Progenitor cell of endocrine pancreas (in vitro differentiated cells): Measurements from ENCODE around the gene BCL2. TPM values are rescaled to one million over a fixed set of nuclear protein-coding genes. Genes with fewer than 3 reads are reported as not detected.

Experiments used
- DNase-seq: peaks from one replicate; pipeline ENCODE4 v3.0.0; 2021; ENCODE audit warnings: low spot score; ENCODE audit not compliant: unreplicated experiment
- H3K27ac Mint-ChIP-seq: 2 replicates; pipeline ENCODE4 v1.8.0; 2021; ENCODE audit warnings: mild to moderate bottlenecking, moderate library complexity, mixed read lengths
- H3K27me3 Mint-ChIP-seq: 2 replicates; pipeline ENCODE4 v1.8.0; 2021; ENCODE audit warnings: mixed read lengths
- H3K36me3 Mint-ChIP-seq: 2 replicates; pipeline ENCODE4 v1.8.0; 2022; ENCODE audit warnings: mixed read lengths; ENCODE audit not compliant: insufficient read depth
- H3K4me1 Mint-ChIP-seq: 2 replicates; pipeline ENCODE4 v1.8.0; 2021; ENCODE audit warnings: low read depth, mixed read lengths
- H3K4me3 Mint-ChIP-seq: 2 replicates; pipeline ENCODE4 v1.8.0; 2021; ENCODE audit warnings: low read depth, mild to moderate bottlenecking, moderate library complexity, mixed read lengths
- H3K9me3 Mint-ChIP-seq: 2 replicates; pipeline ENCODE4 v1.8.0; 2021; ENCODE audit warnings: low read depth, mixed read lengths
- total RNA-seq: library from RNA; stranded (reverse); gene quantifications from 2 replicates; pipeline ENCODE4 v1.2.1, GENCODE V29; 2021
- TF ChIP-seq, protein P1 (sequence below): fragments of 200-600 bp; sonication (generic); IDR thresholded peaks from one replicate; pipeline ENCODE4 v1.5.0; 2021; ENCODE audit warnings: antibody characterized with exemption, mild to moderate bottlenecking; ENCODE audit not compliant: unreplicated experiment

Gene BCL2
- total RNA-seq, 1 donor from 2014 or later: 3.8 TPM

- no peak for DNase-seq
- Mint-ChIP-seq H3K4me3 (no peak overlapping the region), H3K27ac (no peak overlapping the region), H3K4me1 (peaks cover 5% of the 10 kb centered on the region), H3K27me3 (no peaks in the 10 kb centered on the region), H3K36me3 (peaks cover under 1% of the 10 kb centered on the region), H3K9me3 (no peaks in the 10 kb centered on the region)
- TF ChIP-seq, protein P1, sequence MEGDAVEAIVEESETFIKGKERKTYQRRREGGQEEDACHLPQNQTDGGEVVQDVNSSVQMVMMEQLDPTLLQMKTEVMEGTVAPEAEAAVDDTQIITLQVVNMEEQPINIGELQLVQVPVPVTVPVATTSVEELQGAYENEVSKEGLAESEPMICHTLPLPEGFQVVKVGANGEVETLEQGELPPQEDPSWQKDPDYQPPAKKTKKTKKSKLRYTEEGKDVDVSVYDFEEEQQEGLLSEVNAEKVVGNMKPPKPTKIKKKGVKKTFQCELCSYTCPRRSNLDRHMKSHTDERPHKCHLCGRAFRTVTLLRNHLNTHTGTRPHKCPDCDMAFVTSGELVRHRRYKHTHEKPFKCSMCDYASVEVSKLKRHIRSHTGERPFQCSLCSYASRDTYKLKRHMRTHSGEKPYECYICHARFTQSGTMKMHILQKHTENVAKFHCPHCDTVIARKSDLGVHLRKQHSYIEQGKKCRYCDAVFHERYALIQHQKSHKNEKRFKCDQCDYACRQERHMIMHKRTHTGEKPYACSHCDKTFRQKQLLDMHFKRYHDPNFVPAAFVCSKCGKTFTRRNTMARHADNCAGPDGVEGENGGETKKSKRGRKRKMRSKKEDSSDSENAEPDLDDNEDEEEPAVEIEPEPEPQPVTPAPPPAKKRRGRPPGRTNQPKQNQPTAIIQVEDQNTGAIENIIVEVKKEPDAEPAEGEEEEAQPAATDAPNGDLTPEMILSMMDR: no peak
Observed at GRCh38 chr18:63325086-63325686, 5.6 kb upstream of the BCL2 start.

DNA sequence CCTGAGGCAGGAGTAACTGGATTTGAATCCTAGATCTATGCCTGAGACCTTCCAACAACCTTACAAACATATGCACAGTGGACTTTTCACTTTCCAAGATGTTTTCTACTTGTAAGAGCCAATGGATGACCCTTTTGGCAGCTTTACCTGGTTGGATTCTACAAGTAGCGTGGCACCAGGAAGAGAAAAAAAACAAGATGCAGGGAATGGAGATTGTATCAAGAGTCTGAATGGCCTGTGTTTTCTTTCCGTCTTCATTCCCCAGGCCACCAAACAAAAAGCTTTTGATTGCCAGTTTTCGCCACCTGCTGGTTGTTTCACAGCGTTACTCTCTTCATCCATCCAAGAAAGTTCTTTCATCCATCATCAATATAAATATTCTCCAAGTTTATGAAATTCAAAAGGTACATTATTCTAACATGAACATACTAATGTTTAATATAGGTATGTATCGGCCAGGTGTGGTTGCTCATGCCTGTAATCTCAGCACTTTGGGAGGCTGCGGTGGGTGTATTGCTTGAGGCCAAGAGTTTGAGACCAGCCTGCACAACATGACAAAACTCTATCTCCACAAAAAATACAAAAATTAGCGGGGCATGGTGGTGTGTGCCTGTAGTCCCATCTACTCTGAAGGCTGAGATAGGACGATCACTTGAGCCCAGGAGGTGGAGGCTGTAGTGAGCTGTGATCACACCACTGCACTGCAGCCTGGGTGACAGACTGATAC lies 3.5 kb upstream of the BCL2 start:
- TF ChIP-seq, protein P1: peak; percentile 84
- Mint-ChIP-seq H3K36me3 (no peaks in the 10 kb centered on the region), H3K27me3 (peaks cover 12% of the 10 kb centered on the region), H3K4me3 (no peak overlapping the region), H3K27ac (peak overlapping the region; percentile 17), H3K4me1 (peaks cover 16% of the 10 kb centered on the region), H3K9me3 (no peaks in the 10 kb centered on the region)
- peak; percentile 30 for DNase-seq

GRCh38 chr18:63322206-63322605 lies 2.6 kb upstream of the BCL2 start:
- Mint-ChIP-seq H3K27ac (no peak overlapping the region), H3K27me3 (peaks cover 21% of the 10 kb centered on the region), H3K36me3 (no peaks in the 10 kb centered on the region), H3K4me1 (peaks cover 18% of the 10 kb centered on the region), H3K9me3 (no peaks in the 10 kb centered on the region), H3K4me3 (peak overlapping the region; percentile 3)
- DNase-seq: no peak
- TF ChIP-seq, protein P1: no peak

DNA sequence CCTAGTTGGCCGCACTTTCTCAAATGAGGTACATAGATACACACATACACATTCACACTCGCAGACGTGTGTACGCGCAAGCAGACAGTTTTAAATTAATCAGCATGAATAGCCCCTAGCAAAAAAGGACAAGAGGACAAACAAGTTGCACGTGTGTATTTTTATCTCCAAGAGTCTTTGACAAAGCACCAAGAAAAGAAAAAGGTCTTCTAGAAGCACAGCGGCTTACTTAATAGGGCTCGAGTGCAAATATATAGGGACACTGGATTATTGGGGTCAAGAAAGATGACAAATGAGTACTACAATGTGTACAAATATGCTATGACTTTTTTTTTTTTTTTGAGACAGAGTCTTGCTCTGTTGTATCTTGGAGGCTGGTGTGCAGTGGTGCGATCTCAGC lies 1.7 kb upstream of the BCL2 start:
- H3K36me3 Mint-ChIP-seq: no peaks in the 10 kb centered on the region
- no peaks in the 10 kb centered on the region for H3K9me3 Mint-ChIP-seq
- H3K4me3 Mint-ChIP-seq: peak overlapping the region; percentile 83
- peaks cover 18% of the 10 kb centered on the region for H3K4me1 Mint-ChIP-seq
- peak overlapping the region; percentile 97 for H3K27ac Mint-ChIP-seq
- peaks cover 26% of the 10 kb centered on the region for H3K27me3 Mint-ChIP-seq
- no peak for DNase-seq
- TF ChIP-seq, protein P1: no peak

GRCh38 chr18:63320975-63321265 lies 1.4 kb upstream of the BCL2 start:
- DNase-seq: no peak
- H3K4me3 Mint-ChIP-seq: peak overlapping the region; percentile 83
- H3K9me3 Mint-ChIP-seq: no peaks in the 10 kb centered on the region
- H3K36me3 Mint-ChIP-seq: no peaks in the 10 kb centered on the region
- H3K4me1 Mint-ChIP-seq: peaks cover 18% of the 10 kb centered on the region
- peak overlapping the region; percentile 97 for H3K27ac Mint-ChIP-seq
- TF ChIP-seq, protein P1: no peak
- H3K27me3 Mint-ChIP-seq: peaks cover 26% of the 10 kb centered on the region
